OCI-LY3 (cell line): ENCODE data around the gene ACSM5.
"Not testable (repeated sequence)": the region's sequence is repeated elsewhere in the genome, so short reads cannot be mapped to it uniquely, and the experiment has no call there.

Experiments
- EZH2phosphoT487 ChIP-seq: fragments of 200-600 bp; shearing (Covaris generic); IDR thresholded peaks from 2 replicates; pipeline ENCODE4 v1.6.1; 2018; ENCODE audit warnings: antibody characterized with exemption, mixed run types, low read depth
- TF ChIP-seq, protein P1 (sequence below): fragments of 200-600, 300-600 bp; sonication (generic); IDR thresholded peaks from 2 replicates; pipeline ENCODE4 v1.5.1; 2014; ENCODE audit warnings: antibody characterized with exemption, low read length, low read depth

DNA sequence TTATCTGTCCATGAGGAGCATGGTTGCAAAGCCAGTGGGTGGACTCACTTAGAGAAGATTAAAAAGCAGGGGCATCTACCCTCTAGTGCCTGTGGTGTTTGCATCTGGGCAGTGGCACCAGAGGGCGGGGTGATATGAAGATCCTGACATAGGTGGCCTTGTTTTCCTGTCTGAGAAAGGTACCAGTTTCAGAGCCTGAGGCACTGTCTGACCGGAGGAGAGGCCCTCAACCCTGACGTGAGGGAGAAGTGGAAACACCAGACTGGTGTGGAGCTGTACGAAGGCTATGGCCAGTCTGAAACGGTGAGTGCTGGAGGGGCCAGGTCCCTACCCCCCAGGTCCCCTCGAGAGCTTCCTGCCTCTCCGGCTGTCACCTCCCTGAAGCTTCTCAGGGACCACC lies 20.2 kb downstream of the ACSM5 start:
- TF ChIP-seq EZH2phosphoT487: not testable (repeated sequence)
- TF ChIP-seq, protein P1, sequence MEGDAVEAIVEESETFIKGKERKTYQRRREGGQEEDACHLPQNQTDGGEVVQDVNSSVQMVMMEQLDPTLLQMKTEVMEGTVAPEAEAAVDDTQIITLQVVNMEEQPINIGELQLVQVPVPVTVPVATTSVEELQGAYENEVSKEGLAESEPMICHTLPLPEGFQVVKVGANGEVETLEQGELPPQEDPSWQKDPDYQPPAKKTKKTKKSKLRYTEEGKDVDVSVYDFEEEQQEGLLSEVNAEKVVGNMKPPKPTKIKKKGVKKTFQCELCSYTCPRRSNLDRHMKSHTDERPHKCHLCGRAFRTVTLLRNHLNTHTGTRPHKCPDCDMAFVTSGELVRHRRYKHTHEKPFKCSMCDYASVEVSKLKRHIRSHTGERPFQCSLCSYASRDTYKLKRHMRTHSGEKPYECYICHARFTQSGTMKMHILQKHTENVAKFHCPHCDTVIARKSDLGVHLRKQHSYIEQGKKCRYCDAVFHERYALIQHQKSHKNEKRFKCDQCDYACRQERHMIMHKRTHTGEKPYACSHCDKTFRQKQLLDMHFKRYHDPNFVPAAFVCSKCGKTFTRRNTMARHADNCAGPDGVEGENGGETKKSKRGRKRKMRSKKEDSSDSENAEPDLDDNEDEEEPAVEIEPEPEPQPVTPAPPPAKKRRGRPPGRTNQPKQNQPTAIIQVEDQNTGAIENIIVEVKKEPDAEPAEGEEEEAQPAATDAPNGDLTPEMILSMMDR: not testable (repeated sequence)
